Endothelial cell (in vitro differentiated cells): ENCODE results near the gene SPTBN4. TPM values are rescaled to one million over a fixed set of nuclear protein-coding genes. Genes with fewer than 3 reads are reported as not detected.

Source experiments
- DNase-seq: peaks from one replicate; pipeline ENCODE4 v3.0.0; 2021; ENCODE audit warnings: low spot score
- H3K27ac Mint-ChIP-seq: one replicate; pipeline ENCODE4 v1.8.0; 2021; ENCODE audit warnings: mixed read lengths, inconsistent platforms; ENCODE audit not compliant: unreplicated experiment
- H3K27me3 Mint-ChIP-seq: one replicate; pipeline ENCODE4 v1.8.0; 2021; ENCODE audit warnings: mild to moderate bottlenecking, moderate library complexity, mixed read lengths, inconsistent platforms; ENCODE audit not compliant: unreplicated experiment
- H3K36me3 Mint-ChIP-seq: one replicate; pipeline ENCODE4 v1.8.0; 2021; ENCODE audit warnings: mild to moderate bottlenecking, low read depth, mixed read lengths, inconsistent platforms; ENCODE audit not compliant: unreplicated experiment
- H3K4me1 Mint-ChIP-seq: one replicate; pipeline ENCODE4 v1.8.0; 2021; ENCODE audit warnings: mild to moderate bottlenecking, mixed read lengths, inconsistent platforms; ENCODE audit not compliant: unreplicated experiment
- H3K4me3 Mint-ChIP-seq: one replicate; pipeline ENCODE4 v1.8.0; 2021; ENCODE audit warnings: mild to moderate bottlenecking, mixed read lengths, inconsistent platforms; ENCODE audit not compliant: unreplicated experiment
- H3K9me3 Mint-ChIP-seq: one replicate; pipeline ENCODE4 v1.8.0; 2021; ENCODE audit warnings: mixed read lengths, inconsistent platforms; ENCODE audit not compliant: unreplicated experiment
- total RNA-seq: library from RNA; stranded (reverse); fragmentation: NEBNext Ultra II Directional; extraction: Animal tissue kit (Norgen Biotek cat#: 25700); gene quantifications from one replicate; pipeline ENCODE4 v1.2.1, GENCODE V29; 2021; ENCODE audit not compliant: unreplicated experiment
- TF ChIP-seq, protein P1 (sequence below): fragments of 200-600 bp; sonication (generic); IDR thresholded peaks from one replicate; pipeline ENCODE4 v1.5.0; 2021; ENCODE audit warnings: antibody characterized with exemption; ENCODE audit not compliant: unreplicated experiment

Gene SPTBN4
- total RNA-seq, 1 donor from 2014 or later, result 0.49 TPM

DNA sequence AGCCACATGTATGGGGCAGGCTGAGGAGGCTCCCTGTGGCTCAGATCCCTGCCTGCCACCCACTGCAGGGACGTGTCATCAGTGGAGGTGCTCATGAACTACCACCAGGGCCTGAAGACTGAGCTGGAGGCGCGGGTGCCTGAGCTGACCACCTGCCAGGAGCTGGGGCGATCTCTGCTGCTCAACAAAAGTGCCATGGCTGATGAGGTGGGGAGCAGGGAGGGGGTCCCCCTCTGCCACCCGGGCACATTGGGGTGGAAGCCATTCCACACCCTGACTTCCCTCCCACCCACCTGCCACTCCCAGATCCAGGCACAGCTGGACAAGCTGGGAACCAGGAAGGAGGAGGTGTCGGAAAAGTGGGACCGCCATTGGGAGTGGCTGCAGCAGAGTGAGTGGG is 98.6 kb downstream of the SPTBN4 start:
- DNase-seq, result no peak
- no peak overlapping the region for H3K27ac Mint-ChIP-seq
- H3K36me3 Mint-ChIP-seq, result no peaks in the 10 kb centered on the region
- peaks cover 9% of the 10 kb centered on the region for H3K4me1 Mint-ChIP-seq
- peaks cover 20% of the 10 kb centered on the region for H3K27me3 Mint-ChIP-seq
- no peaks in the 10 kb centered on the region for H3K9me3 Mint-ChIP-seq
- TF ChIP-seq, protein P1, sequence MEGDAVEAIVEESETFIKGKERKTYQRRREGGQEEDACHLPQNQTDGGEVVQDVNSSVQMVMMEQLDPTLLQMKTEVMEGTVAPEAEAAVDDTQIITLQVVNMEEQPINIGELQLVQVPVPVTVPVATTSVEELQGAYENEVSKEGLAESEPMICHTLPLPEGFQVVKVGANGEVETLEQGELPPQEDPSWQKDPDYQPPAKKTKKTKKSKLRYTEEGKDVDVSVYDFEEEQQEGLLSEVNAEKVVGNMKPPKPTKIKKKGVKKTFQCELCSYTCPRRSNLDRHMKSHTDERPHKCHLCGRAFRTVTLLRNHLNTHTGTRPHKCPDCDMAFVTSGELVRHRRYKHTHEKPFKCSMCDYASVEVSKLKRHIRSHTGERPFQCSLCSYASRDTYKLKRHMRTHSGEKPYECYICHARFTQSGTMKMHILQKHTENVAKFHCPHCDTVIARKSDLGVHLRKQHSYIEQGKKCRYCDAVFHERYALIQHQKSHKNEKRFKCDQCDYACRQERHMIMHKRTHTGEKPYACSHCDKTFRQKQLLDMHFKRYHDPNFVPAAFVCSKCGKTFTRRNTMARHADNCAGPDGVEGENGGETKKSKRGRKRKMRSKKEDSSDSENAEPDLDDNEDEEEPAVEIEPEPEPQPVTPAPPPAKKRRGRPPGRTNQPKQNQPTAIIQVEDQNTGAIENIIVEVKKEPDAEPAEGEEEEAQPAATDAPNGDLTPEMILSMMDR, result no peak
- no peak overlapping the region for H3K4me3 Mint-ChIP-seq

DNA sequence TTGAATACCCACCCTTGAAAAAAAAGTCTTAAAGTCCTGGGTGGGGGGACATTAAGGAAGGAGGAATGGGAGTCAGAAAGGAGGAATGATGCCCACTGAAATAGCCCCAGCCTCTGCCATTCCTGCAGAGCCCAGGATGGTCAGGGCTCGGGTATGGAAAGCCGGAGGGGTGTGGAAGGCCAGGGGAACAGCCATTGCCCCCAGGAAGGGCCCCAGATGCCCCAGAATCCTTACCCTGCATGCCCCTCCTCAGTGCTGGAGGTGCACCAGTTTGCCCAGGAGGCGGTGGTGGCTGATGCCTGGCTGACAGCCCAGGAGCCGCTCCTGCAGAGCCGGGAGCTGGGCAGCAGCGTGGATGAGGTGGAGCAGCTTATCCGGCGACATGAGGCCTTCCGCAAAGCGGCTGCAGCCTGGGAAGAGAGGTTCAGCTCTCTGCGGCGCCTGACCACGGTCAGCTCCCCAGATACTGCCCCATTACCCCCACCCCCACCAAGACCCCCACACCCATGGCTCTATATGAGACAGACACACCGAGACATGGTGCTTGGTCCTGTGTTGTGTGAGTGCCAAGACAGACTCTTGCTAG is 99.2 kb downstream of the SPTBN4 start:
- no peak overlapping the region for H3K4me3 Mint-ChIP-seq
- peaks cover 9% of the 10 kb centered on the region for H3K4me1 Mint-ChIP-seq
- H3K36me3 Mint-ChIP-seq, result no peaks in the 10 kb centered on the region
- H3K27me3 Mint-ChIP-seq, result peaks cover 25% of the 10 kb centered on the region
- no peak for DNase-seq
- H3K27ac Mint-ChIP-seq, result no peak overlapping the region
- no peaks in the 10 kb centered on the region for H3K9me3 Mint-ChIP-seq
- TF ChIP-seq, protein P1, result no peak

- no peaks in the 10 kb centered on the region for H3K9me3 Mint-ChIP-seq
- no peak for DNase-seq
- H3K27me3 Mint-ChIP-seq, result peaks cover 26% of the 10 kb centered on the region
- H3K36me3 Mint-ChIP-seq, result no peaks in the 10 kb centered on the region
- TF ChIP-seq, protein P1, result no peak
- no peak overlapping the region for H3K4me3 Mint-ChIP-seq
- peaks cover 9% of the 10 kb centered on the region for H3K4me1 Mint-ChIP-seq
- H3K27ac Mint-ChIP-seq, result no peak overlapping the region
Measured at GRCh38 chr19:40567040-40567749, 100.4 kb downstream of the SPTBN4 start.

- Mint-ChIP-seq H3K36me3 (no peaks in the 10 kb centered on the region), H3K4me3 (no peak overlapping the region), H3K4me1 (peaks cover 9% of the 10 kb centered on the region), H3K27me3 (peaks cover 27% of the 10 kb centered on the region), H3K9me3 (no peaks in the 10 kb centered on the region), H3K27ac (no peak overlapping the region)
- no peak for DNase-seq
- TF ChIP-seq, protein P1, result no peak
Measured at GRCh38 chr19:40567750-40568494, 101.1 kb downstream of the SPTBN4 start.
